Adrenal gland (tissue), 12 donors: ENCODE data around the gene LSM11. TPM values are rescaled to one million over a fixed set of nuclear protein-coding genes. Genes with fewer than 3 reads are reported as not detected.

Source experiments
- DNase-seq, 7 donors: peaks; one replicate each; pipeline ENCODE4 v3.0.0-alpha.2; 2019 to 2020
- H3K27ac ChIP-seq, 5 donors: fragments of 200-600 bp; sonication (generic) in 4 of 5; 1 replicate in 3 of 5; 2 replicates in 2 of 5; pipeline versions ENCODE4 v1.5.1 to v1.8.0; 2016 to 2020; ENCODE audit warnings: mild to moderate bottlenecking in 1 of 5
- H3K27me3 ChIP-seq: fragments of 200-600 bp; 2 replicates; pipeline ENCODE4 v1.8.0; 2021
- H3K36me3 ChIP-seq, 2 donors: fragments of 200-600 bp; replicated peaks in 1 of 2; 1 replicate in 1 of 2; 2 replicates in 1 of 2; pipeline versions ENCODE4 v1.5.1 to v1.8.0; 2018 to 2022
- H3K4me1 ChIP-seq, 2 donors: fragments of 200-600 bp; replicated peaks in 1 of 2; 1 replicate in 1 of 2; 2 replicates in 1 of 2; pipeline versions ENCODE4 v1.5.1 to v1.8.0; 2018 to 2021
- H3K4me3 ChIP-seq, 4 donors: fragments of 200-600 bp; sonication (generic) in 3 of 4; one replicate each; pipeline ENCODE4 v1.5.1; 2016 to 2018
- H3K9me3 ChIP-seq, 3 donors: fragments of 200-600 bp; sonication (generic) in 1 of 3; replicated peaks in 1 of 3; 1 replicate in 2 of 3; 2 replicates in 1 of 3; pipeline versions ENCODE4 v1.5.1 to v1.8.0; 2016 to 2021
- POLR2A ChIP-seq, 2 donors: fragments of 450-650 bp; IDR thresholded peaks; one replicate each; pipeline ENCODE4 v1.6.1; 2017; ENCODE audit warnings: antibody characterized with exemption in 2 of 2, mild to moderate bottlenecking in 2 of 2, moderate library complexity in 1 of 2
- WGBS, 4 donors: extraction: QIAGEN DNeasy Blood & Tissue Kit in 2 of 4; methylation state at CpG; one replicate each; pipeline versions ENCODE4 v1.1.5 to v1.1.7; 2013 to 2017; 5-methylcytosine and 5-hydroxymethylcytosine counted together
- intact Hi-C, 2 donors: fragments of 100-400 bp; cut with DNase I; formaldehyde crosslinking; loops; one replicate each; pipeline versions ENCODE4 v1.14.1 to v1.15.0; 2022 to 2023
- polyA plus RNA-seq, 3 donors: library from polyadenylated mRNA; stranded (reverse); fragments of 200-250 nt in 2 of 3; fragments of 350-450 nt in 1 of 3; fragmentation: Illumina TruSeq in 1 of 3; extraction: RNeasy Lipid Tissue Mini Kit (QIAGEN cat#74804) in 1 of 3; gene quantifications; one replicate each; pipeline ENCODE4 v1.2.3, GENCODE V29; 2013 to 2014
- small RNA-seq, 2 donors: library from RNA; depleted of rRNA; stranded (forward); fragments of <200 nt; gene quantifications; one replicate each; pipeline ENCODE3, GENCODE V24; 2016
- total RNA-seq, 9 donors: library from RNA; depleted of rRNA in 4 of 9; stranded (reverse); fragments of >200 nt in 4 of 9; fragments of 120-200 nt in 1 of 9; fragmentation: NEBNext Ultra II Directional in 1 of 9; extraction: Animal tissue kit (Norgen Biotek cat#: 25700) in 1 of 9; gene quantifications; one replicate each; pipeline versions ENCODE4 v1.1.0 to v1.2.4, GENCODE V29; 2013 to 2023
- TF ChIP-seq, protein P1 (sequence below), 6 experiments: fragments of 450-650 bp in 4 of 6; fragments of 200-600 bp in 2 of 6; sonication (generic) in 1 of 6; IDR thresholded peaks; 1 replicate in 5 of 6; 2 replicates in 1 of 6; pipeline versions ENCODE4 v1.5.1 to v1.8.0; 2016 to 2021; ENCODE audit warnings: antibody characterized with exemption in 6 of 6, mild to moderate bottlenecking in 2 of 6, moderate library complexity in 1 of 6
- donor health status: healthy with polysubstance abuse.
- donor health status: Bipolar disorder and iron deficiency.
- donor health status: DM: yes; HTN: yes; CAD: no.
- donor health status: DM: no; HTN: no; CAD: no.
- donor health status: DM: no; HTN: no; CAD: no.
- donor health status: DM: yes; HTN: yes; CAD: no.

Gene LSM11
- total and polyA plus RNA-seq, 12 donors, result 1.0 to 28.2 (median 4.3) TPM

- H3K4me1 ChIP-seq, result peaks cover 0 to 8% of the 10 kb centered on the region in 2 donors
- intact Hi-C loops, result no loop called here
- TF ChIP-seq, protein P1, sequence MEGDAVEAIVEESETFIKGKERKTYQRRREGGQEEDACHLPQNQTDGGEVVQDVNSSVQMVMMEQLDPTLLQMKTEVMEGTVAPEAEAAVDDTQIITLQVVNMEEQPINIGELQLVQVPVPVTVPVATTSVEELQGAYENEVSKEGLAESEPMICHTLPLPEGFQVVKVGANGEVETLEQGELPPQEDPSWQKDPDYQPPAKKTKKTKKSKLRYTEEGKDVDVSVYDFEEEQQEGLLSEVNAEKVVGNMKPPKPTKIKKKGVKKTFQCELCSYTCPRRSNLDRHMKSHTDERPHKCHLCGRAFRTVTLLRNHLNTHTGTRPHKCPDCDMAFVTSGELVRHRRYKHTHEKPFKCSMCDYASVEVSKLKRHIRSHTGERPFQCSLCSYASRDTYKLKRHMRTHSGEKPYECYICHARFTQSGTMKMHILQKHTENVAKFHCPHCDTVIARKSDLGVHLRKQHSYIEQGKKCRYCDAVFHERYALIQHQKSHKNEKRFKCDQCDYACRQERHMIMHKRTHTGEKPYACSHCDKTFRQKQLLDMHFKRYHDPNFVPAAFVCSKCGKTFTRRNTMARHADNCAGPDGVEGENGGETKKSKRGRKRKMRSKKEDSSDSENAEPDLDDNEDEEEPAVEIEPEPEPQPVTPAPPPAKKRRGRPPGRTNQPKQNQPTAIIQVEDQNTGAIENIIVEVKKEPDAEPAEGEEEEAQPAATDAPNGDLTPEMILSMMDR (IDR thresholded peaks at IDR 0.05), result no peak
- no peak for TF ChIP-seq POLR2A (IDR thresholded peaks at IDR 0.05)
- peaks cover 0 to 49% of the 10 kb centered on the region in 2 donors for H3K36me3 ChIP-seq
- H3K9me3 ChIP-seq, result no peaks in the 10 kb centered on the region
- 89 to 95% (median 89%) methylated on average over 2 of the region's 2 CpGs for WGBS, 4 donors
- H3K4me3 ChIP-seq, result no peak overlapping the region
- H3K27ac ChIP-seq, result no peak overlapping the region
- no peak for DNase-seq
- no peaks in the 10 kb centered on the region for H3K27me3 ChIP-seq
Observed at GRCh38 chr5:157808043-157808442, 64.5 kb downstream of the LSM11 start.

Small RNAs within 50 kb of the gene (small RNA-seq; reads per million reads assigned to genes)
- gene AC026407.1, result 0 reads per million in 2 donors
- 0 reads per million in 2 donors for gene RNU6-260P

Other genes starting within 250 kb of the LSM11 start
- 10 to 100 TPM in 1 of 9 donors, 1 to 10 TPM in 8; 4.3 to 15.1 (median 5.4) TPM for gene ADAM19, start 167.9 kb upstream of the LSM11 start, total RNA-seq
- 1 to 10 TPM; 2.2 to 4.3 (median 2.6) TPM for gene ADAM19, start 167.9 kb upstream of the LSM11 start, polyA plus RNA-seq
- under 1 TPM in 5 of 9 donors, not detected in 4; 0.11 to 0.72 (median 0.20) TPM for gene SOX30, start 91.3 kb upstream of the LSM11 start, total RNA-seq
- under 1 TPM in 2 of 3 donors, not detected in 1; 0.03 to 0.27 TPM for gene SOX30, start 91.3 kb upstream of the LSM11 start, polyA plus RNA-seq
- not detected for gene C5orf52, start 72.2 kb upstream of the LSM11 start, total RNA-seq
- not detected for gene C5orf52, start 72.2 kb upstream of the LSM11 start, polyA plus RNA-seq
- gene THG1L, start 12.3 kb upstream of the LSM11 start, total RNA-seq, result 10 to 100 TPM in 7 of 9 donors, 1 to 10 TPM in 2; 8.7 to 27.0 (median 16.8) TPM
- gene THG1L, start 12.3 kb upstream of the LSM11 start, polyA plus RNA-seq, result 10 to 100 TPM; 12.5 to 26.4 (median 21.1) TPM
- gene CLINT1, start 115.4 kb downstream of the LSM11 start, total RNA-seq, result 10 to 100 TPM; 48.3 to 76.3 (median 65.2) TPM
- 100 to 1,000 TPM in 1 of 3 donors, 10 to 100 TPM in 2; 17.1 to 101 (median 19.9) TPM for gene CLINT1, start 115.4 kb downstream of the LSM11 start, polyA plus RNA-seq